Measurements from ENCODE around the gene PELI1.

PELI1 gene

DNA sequence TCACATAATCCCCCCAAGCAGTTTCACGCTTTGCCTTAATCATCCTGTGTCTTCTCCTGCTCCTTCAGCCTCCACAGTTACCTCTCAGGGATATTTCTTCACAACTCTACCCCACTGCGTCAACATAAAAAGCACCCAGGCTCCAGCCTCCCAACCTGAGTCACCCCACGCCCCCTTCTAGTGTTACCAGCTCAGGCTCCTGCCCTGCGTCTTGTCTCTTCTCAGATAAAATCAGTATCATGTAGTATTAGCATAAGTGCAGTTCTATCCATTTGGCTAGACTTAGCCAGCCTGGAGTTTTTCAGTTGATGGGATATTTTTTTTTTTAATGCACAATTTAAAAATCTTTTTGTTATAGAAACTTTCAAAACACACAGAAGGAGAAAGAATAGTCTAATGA lies 9.6 kb upstream of the PELI1 start:
- no peak for DNase-seq (ENCODE audit: low read depth in 2 of 2)

DNA sequence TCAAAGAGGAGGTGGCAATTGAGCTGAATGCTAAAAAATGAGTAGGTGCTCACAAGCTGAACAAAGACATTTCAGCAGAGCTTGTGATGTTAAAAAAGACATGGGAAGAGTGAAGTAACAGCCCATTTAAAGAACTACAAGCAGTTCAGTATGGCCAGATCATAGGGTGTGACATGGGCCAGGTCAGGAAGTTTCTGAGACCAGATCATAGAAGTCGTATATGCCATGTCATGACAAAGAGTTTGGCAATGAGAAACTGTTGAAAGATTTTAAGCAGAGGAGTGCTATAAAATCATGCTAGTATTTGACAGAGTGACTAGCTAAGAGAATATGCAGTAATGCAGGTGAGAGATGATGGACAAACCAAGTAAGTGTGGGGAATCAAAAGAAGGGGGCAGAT lies 7.3 kb upstream of the PELI1 start:
- DNase-seq (ENCODE audit: low read depth in 2 of 2), result no peak

- no peak for DNase-seq (ENCODE audit: low read depth in 2 of 2)
These were observed 1.5 kb upstream of the PELI1 start for GRCh38 chr2:64145714-64146113.

GRCh38 chr2:64145119-64145518 lies 899 bp upstream of the PELI1 start:
- DNase-seq (ENCODE audit: low read depth in 2 of 2), result no peak

GRCh38 chr2:64143169-64144056 lies 807 bp downstream of the PELI1 start:
- peak in 1 of 2 donors; percentile 2 for DNase-seq (ENCODE audit: low read depth in 2 of 2)

DNA sequence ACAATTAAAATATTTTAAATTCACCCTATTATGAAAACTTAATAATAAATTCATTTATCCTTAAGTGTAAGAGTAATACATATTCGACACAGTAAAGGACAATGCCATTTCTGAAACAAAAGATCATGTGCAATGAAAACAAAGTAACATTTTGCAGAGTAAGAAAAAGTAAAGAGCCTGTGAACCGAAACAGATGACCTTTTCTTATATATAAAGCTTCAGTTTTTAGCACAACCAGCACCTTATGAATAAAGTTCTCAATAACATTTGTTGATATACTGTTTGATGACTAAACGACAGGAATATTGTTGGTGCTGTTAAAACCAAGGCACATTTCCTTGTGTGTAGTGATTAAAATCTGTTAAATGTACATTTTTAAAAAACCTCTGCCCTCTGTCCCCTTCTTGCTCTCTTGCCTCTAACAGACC lies 1.5 kb downstream of the PELI1 start:
- no peak for DNase-seq (ENCODE audit: low read depth in 2 of 2)

- DNase-seq (ENCODE audit: low read depth in 2 of 2), result no peak
These were observed 2.4 kb downstream of the PELI1 start for GRCh38 chr2:64141674-64142405.

DNA sequence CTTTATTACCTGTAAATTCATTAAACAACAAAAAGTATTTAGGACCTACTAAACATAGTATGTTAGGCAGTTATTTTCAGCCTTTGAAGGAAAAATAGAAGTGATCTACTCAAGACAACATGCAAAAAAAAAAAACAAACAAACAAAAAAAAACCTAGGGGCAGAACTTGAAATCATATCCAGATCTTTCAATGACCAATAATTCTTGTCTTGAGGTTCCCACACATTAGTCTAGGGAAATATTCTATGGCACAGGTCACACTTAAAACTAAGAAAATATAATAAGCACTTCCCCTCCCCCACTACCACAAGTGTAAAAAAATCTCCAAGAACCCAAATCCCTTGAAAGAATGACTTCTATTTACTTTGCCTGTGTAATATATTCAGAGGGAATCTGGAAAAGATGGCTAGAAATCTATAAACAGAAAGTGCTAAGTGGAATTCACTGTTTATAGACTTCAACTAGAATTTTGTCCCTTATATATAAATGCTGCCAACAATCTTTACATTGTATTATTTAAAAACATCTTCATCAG lies 3.5 kb downstream of the PELI1 start:
- no peak for DNase-seq (ENCODE audit: low read depth in 2 of 2)

- DNase-seq (ENCODE audit: low read depth in 2 of 2), result no peak
These were observed 4.3 kb downstream of the PELI1 start for GRCh38 chr2:64139956-64140355.

DNA sequence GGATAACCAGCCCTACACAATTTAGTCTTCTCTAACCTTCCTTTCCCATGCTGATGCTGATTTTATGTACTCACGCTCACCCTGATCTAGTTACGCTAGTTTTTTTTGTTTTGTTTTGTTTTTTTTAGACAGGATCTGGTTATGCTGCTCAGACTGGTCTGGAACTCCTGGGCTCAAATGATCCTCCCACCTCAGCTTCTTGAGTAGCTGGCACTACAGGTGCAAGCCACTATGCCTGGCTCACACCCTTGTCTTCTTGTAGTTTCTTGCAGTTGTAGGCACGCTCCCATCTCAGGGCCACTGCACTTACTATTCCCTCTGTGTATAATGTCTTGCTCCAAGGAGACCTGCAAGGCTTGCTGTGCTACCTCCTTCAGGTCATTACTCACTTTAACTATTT lies 6.2 kb downstream of the PELI1 start:
- no peak for DNase-seq (ENCODE audit: low read depth in 2 of 2)

GRCh38 chr2:64137567-64137966 lies 6.7 kb downstream of the PELI1 start:
- no peak for DNase-seq (ENCODE audit: low read depth in 2 of 2)

DNA sequence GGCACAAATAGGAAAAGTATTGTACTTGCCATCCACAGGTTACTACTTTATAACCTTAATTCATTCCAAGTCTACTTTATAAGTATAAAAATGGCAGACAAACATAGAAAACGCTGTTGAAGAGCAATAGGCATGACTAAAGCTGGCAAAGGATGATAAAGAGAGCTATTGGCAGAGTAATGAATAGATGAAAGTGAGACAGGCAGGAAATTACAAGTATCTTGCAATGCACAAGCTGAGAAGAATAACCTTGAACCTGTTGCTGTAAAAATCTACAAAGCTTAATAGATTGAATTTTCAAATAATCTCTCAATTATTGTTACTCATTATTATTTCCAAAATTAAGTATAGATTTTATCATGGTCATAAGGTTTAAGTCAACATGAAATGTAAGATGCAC lies 8.8 kb downstream of the PELI1 start:
- DNase-seq (ENCODE audit: low read depth in 2 of 2), result no peak

- DNase-seq (ENCODE audit: low read depth in 2 of 2), result no peak
These were observed 9.4 kb downstream of the PELI1 start for GRCh38 chr2:64134813-64135212.

- DNase-seq (ENCODE audit: low read depth in 2 of 2), result no peak
These were observed 10.4 kb downstream of the PELI1 start for GRCh38 chr2:64133828-64134227.

DNA sequence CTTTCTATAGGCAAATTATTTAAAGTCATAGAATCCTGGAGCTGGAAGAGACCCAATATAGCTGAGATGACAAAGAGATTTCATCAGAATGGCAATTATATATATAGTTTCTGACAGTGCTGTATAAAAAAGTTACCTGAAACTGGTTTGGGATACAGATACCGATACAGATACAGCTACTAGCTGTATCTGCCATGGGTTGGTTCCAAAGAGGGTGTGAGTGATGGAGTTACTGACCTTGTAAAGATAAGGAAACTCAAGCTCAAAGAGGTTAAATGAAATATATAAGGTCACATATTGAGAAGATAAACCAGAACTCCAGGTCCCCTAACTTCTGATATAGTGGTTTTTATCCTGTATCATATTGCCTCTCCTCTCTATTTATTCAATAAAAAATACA lies 10.9 kb downstream of the PELI1 start:
- DNase-seq (ENCODE audit: low read depth in 2 of 2), result no peak

GRCh38 chr2:64130333-64130732 lies 13.9 kb downstream of the PELI1 start:
- no peak for DNase-seq (ENCODE audit: low read depth in 2 of 2)

- no peak for DNase-seq (ENCODE audit: low read depth in 2 of 2)
These were observed 15.3 kb downstream of the PELI1 start for GRCh38 chr2:64128943-64129391.

- DNase-seq (ENCODE audit: low read depth in 2 of 2), result no peak
These were observed 15.8 kb downstream of the PELI1 start for GRCh38 chr2:64128406-64128805.

- DNase-seq (ENCODE audit: low read depth in 2 of 2), result no peak
These were observed 17.1 kb downstream of the PELI1 start for GRCh38 chr2:64127119-64127518.

DNA sequence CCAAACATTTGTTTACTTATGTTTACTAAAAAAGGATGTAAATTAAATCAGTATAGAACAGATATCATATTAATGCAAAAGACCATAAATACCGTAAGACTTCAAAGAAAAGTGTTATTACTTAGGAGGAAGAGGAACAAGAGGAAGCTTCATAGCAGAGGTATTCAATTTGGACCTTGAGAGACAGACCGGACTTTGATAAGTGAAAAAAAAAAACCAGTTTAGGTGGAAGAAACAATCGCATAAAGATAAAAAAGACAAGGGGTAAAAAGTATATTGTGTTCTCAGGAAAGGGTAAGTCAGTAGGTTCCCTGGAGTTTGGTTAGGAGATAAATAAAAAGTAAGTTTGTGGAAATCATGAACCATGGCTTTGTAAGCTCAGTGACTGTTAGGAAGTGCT lies 17.6 kb downstream of the PELI1 start:
- no peak for DNase-seq (ENCODE audit: low read depth in 2 of 2)

GRCh38 chr2:64124571-64124970 lies 19.6 kb downstream of the PELI1 start:
- no peak for DNase-seq (ENCODE audit: low read depth in 2 of 2)

- DNase-seq (ENCODE audit: low read depth in 2 of 2), result no peak
These were observed 20.1 kb downstream of the PELI1 start for GRCh38 chr2:64124168-64124567.

GRCh38 chr2:64123740-64124139 lies 20.5 kb downstream of the PELI1 start:
- DNase-seq (ENCODE audit: low read depth in 2 of 2), result no peak
